A549 (cell line): ENCODE measurements around the gene SVOPL.

Experiments
- SREBF2 ChIP-seq: fragments of 450-650 bp; IDR thresholded peaks from 2 replicates; pipeline ENCODE4 v1.6.1; 2014; ENCODE audit warnings: mild to moderate bottlenecking, moderate library complexity
- TF ChIP-seq, protein P1 (sequence below): fragments of >200 bp; sonication (Bioruptor Twin); formaldehyde crosslinking; IDR thresholded peaks from 3 replicates; pipeline ENCODE4 v1.5.1; 2016

DNA sequence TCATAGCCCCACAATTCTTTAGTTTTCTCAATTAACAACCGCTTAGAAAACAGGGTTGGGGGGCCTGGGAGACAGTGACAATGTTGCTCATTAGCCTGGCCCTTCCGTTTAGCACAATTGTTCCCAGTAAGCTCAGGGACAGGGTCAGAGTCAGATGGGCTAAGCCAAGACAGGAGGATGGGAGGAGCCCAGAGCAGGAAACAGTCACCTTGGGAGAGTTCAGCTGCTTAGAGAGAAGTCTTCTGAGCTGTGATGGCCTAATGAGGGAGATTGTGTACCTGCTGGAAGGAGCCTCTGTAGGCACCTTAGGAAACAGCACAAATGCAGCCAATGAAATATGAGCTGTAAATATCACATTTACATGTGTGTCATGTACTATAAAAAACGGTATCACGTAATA is 35.9 kb downstream of the SVOPL start:
- no peak for TF ChIP-seq SREBF2
- TF ChIP-seq, protein P1, sequence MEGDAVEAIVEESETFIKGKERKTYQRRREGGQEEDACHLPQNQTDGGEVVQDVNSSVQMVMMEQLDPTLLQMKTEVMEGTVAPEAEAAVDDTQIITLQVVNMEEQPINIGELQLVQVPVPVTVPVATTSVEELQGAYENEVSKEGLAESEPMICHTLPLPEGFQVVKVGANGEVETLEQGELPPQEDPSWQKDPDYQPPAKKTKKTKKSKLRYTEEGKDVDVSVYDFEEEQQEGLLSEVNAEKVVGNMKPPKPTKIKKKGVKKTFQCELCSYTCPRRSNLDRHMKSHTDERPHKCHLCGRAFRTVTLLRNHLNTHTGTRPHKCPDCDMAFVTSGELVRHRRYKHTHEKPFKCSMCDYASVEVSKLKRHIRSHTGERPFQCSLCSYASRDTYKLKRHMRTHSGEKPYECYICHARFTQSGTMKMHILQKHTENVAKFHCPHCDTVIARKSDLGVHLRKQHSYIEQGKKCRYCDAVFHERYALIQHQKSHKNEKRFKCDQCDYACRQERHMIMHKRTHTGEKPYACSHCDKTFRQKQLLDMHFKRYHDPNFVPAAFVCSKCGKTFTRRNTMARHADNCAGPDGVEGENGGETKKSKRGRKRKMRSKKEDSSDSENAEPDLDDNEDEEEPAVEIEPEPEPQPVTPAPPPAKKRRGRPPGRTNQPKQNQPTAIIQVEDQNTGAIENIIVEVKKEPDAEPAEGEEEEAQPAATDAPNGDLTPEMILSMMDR: no peak
